Measurements from ENCODE around the gene HOXB2.

The HOXB2 gene

GRCh38 chr17:48546137-48546923 lies 1.4 kb upstream of the HOXB2 start (continued):
- TF ChIP-seq ZIC2 (tag by site-specific recombination; IDR thresholded peaks at IDR 0.05), result no peak

- CTCF ChIA-PET, result interaction anchor here (0.6 to 1.1 kb wide), 3 partner anchors 10 to 97 kb away, joined by 3 to 7 read pairs (median 5); no protein-coding TSS in a partner anchor
- Histone ChIP-seq H3K36me3 (ENCODE audit: control insufficient read depth in 2 of 2, insufficient read depth in 1 of 2, low read length in 2 of 2) (peaks cover 10 to 24% of the 10 kb centered on the region in 2 experiments), H3K27ac (ENCODE audit: extremely low read depth, low read depth, low read length) (peak overlapping the region; percentile 100), H3K9me3 (ENCODE audit: control insufficient read depth, insufficient read depth, low read depth, low read length) (no peaks in the 10 kb centered on the region), H3K4me3 (ENCODE audit: low read depth, low read length) (no peak overlapping the region), H3K4me1 (ENCODE audit: control insufficient read depth, insufficient read depth, low read length) (peaks cover 56% of the 10 kb centered on the region)
- POLR2A ChIA-PET, result interaction anchor here (0.7 to 1.0 kb wide), 3 partner anchors 10 to 101 kb away, joined by 3 to 5 read pairs (median 3); no protein-coding TSS in a partner anchor
- 0 out of 2 replicates have a peak, but pooled peaks have one; percentile 5 for TF ChIP-seq IKZF3 (tag by site-specific recombination; IDR thresholded peaks at IDR 0.05)
- TF ChIP-seq HOXC10 (CRISPR knock-in tag; IDR thresholded peaks at IDR 0.05), result no peak
- TF ChIP-seq ZNF600 (tag by site-specific recombination; IDR thresholded peaks at IDR 0.05), result peak; percentile 70
Measured at GRCh38 chr17:48545539-48545938, 630 bp upstream of the HOXB2 start.

- ChIA-PET CTCF (interaction anchor here (0.6 to 1.1 kb wide), 2 partner anchors 22 to 110 kb away, joined by 3 read pairs; no protein-coding TSS in a partner anchor), POLR2A (interaction anchor here (0.7 to 2.3 kb wide), 4 partner anchors 11 to 246 kb away, joined by 3 to 17 read pairs (median 8); partner anchors contain the start of gene HOXB4)
- Histone ChIP-seq H3K4me3 (ENCODE audit: low read depth, low read length) (peak overlapping the region; percentile 79), H3K9me3 (ENCODE audit: control insufficient read depth, insufficient read depth, low read depth, low read length) (no peaks in the 10 kb centered on the region), H3K36me3 (ENCODE audit: control insufficient read depth in 2 of 2, insufficient read depth in 1 of 2, low read length in 2 of 2) (peaks cover under 1 to 13% of the 10 kb centered on the region in 2 experiments; a peak in 2 of 3 replicates), H3K4me1 (ENCODE audit: control insufficient read depth, insufficient read depth, low read length) (peaks cover 47% of the 10 kb centered on the region), H3K27ac (ENCODE audit: extremely low read depth, low read depth, low read length) (peak overlapping the region; percentile 100)
- TF ChIP-seq ZXDB (tag by site-specific recombination; IDR thresholded peaks at IDR 0.05) (peak; percentile 47), ZBTB17 (tag by site-specific recombination; IDR thresholded peaks at IDR 0.05) (peak; percentile 25; the same call in 1 of the 2 replicates), ZNF610 (tag by site-specific recombination; IDR thresholded peaks at IDR 0.05; ENCODE audit: borderline replicate concordance) (no peak), ZNF513 (tag by site-specific recombination; IDR thresholded peaks at IDR 0.05) (peak; percentile 70; the same call in 1 of the 2 replicates), ZNF366 (tag by site-specific recombination; conservative IDR thresholded peaks at IDR 0.05) (peak; percentile 67), ZNF18 (tag by site-specific recombination; IDR thresholded peaks at IDR 0.05) (0 out of 2 replicates have a peak, but pooled peaks have one; percentile 16), ZNF10 (tag by site-specific recombination; IDR thresholded peaks at IDR 0.05) (peak; percentile 57; the same call in 1 of the 2 replicates), KLF7 (tag by site-specific recombination; IDR thresholded peaks at IDR 0.05; ENCODE audit: borderline replicate concordance) (0 out of 2 replicates have a peak, but pooled peaks have one; percentile 19), ZFP37 (tag by site-specific recombination; IDR thresholded peaks at IDR 0.05) (peak; percentile 43; the same call in 1 of the 2 replicates), OVOL3 (tag by site-specific recombination; IDR thresholded peaks at IDR 0.05) (no peak), WT1 (tag by site-specific recombination; IDR thresholded peaks at IDR 0.05) (peak; percentile 27; the same call in 1 of the 2 replicates), ZNF843 (tag by site-specific recombination; IDR thresholded peaks at IDR 0.05) (peak; percentile 36; the same call in 1 of the 2 replicates), ZNF768 (tag by site-specific recombination; IDR thresholded peaks at IDR 0.05) (no peak)
- TF ChIP-seq, protein P1, sequence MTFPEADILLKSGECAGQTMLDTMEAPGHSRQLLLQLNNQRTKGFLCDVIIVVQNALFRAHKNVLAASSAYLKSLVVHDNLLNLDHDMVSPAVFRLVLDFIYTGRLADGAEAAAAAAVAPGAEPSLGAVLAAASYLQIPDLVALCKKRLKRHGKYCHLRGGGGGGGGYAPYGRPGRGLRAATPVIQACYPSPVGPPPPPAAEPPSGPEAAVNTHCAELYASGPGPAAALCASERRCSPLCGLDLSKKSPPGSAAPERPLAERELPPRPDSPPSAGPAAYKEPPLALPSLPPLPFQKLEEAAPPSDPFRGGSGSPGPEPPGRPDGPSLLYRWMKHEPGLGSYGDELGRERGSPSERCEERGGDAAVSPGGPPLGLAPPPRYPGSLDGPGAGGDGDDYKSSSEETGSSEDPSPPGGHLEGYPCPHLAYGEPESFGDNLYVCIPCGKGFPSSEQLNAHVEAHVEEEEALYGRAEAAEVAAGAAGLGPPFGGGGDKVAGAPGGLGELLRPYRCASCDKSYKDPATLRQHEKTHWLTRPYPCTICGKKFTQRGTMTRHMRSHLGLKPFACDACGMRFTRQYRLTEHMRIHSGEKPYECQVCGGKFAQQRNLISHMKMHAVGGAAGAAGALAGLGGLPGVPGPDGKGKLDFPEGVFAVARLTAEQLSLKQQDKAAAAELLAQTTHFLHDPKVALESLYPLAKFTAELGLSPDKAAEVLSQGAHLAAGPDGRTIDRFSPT (tag by site-specific recombination; IDR thresholded peaks at IDR 0.05), result peak; percentile 51; the same call in 1 of the 2 replicates
- TF ChIP-seq, protein P2, sequence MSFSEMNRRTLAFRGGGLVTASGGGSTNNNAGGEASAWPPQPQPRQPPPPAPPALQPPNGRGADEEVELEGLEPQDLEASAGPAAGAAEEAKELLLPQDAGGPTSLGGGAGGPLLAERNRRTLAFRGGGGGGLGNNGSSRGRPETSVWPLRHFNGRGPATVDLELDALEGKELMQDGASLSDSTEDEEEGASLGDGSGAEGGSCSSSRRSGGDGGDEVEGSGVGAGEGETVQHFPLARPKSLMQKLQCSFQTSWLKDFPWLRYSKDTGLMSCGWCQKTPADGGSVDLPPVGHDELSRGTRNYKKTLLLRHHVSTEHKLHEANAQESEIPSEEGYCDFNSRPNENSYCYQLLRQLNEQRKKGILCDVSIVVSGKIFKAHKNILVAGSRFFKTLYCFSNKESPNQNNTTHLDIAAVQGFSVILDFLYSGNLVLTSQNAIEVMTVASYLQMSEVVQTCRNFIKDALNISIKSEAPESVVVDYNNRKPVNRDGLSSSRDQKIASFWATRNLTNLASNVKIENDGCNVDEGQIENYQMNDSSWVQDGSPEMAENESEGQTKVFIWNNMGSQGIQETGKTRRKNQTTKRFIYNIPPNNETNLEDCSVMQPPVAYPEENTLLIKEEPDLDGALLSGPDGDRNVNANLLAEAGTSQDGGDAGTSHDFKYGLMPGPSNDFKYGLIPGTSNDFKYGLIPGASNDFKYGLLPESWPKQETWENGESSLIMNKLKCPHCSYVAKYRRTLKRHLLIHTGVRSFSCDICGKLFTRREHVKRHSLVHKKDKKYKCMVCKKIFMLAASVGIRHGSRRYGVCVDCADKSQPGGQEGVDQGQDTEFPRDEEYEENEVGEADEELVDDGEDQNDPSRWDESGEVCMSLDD (tag by site-specific recombination; IDR thresholded peaks at IDR 0.05), result peak; percentile 13; the same call in 1 of the 2 replicates
- TF ChIP-seq, protein P3, sequence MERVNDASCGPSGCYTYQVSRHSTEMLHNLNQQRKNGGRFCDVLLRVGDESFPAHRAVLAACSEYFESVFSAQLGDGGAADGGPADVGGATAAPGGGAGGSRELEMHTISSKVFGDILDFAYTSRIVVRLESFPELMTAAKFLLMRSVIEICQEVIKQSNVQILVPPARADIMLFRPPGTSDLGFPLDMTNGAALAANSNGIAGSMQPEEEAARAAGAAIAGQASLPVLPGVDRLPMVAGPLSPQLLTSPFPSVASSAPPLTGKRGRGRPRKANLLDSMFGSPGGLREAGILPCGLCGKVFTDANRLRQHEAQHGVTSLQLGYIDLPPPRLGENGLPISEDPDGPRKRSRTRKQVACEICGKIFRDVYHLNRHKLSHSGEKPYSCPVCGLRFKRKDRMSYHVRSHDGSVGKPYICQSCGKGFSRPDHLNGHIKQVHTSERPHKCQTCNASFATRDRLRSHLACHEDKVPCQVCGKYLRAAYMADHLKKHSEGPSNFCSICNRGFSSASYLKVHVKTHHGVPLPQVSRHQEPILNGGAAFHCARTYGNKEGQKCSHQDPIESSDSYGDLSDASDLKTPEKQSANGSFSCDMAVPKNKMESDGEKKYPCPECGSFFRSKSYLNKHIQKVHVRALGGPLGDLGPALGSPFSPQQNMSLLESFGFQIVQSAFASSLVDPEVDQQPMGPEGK (tag by site-specific recombination; IDR thresholded peaks at IDR 0.05), result peak; percentile 98
Measured at GRCh38 chr17:48544349-48545021, 424 bp downstream of the HOXB2 start.
